Transverse colon (tissue), 4 donors: ENCODE results near the gene PAPPA.
A peak's percentile ranks its signal among the peaks of the same experiment; 100 is the strongest.

ENCODE experiments used
- CTCF ChIP-seq, 5 experiments: fragments of 200-600 bp in 3 of 5; fragments of 450-650 bp in 2 of 5; sonication (generic) in 3 of 5; IDR thresholded peaks; 1 replicate in 2 of 5; 2 replicates in 3 of 5; pipeline ENCODE4 v1.5.1; 2016 to 2017; ENCODE audit warnings: antibody characterized with exemption in 5 of 5, inconsistent platforms in 3 of 5, mild to moderate bottlenecking in 2 of 5, moderate library complexity in 1 of 5
- EP300 ChIP-seq: sonication (generic); formaldehyde crosslinking; IDR thresholded peaks from one replicate; pipeline ENCODE4 v1.6.1; 2017; ENCODE audit warnings: antibody characterized with exemption, low read depth
- POLR2A ChIP-seq: fragments of 450-650 bp; IDR thresholded peaks from one replicate; pipeline ENCODE4 v1.6.1; 2016; ENCODE audit warnings: antibody characterized with exemption, mild to moderate bottlenecking, moderate library complexity
- POLR2AphosphoS5 ChIP-seq, 3 donors: sonication (generic); formaldehyde crosslinking; IDR thresholded peaks; one replicate each; pipeline ENCODE4 v1.6.1; 2016; ENCODE audit warnings: antibody characterized with exemption in 3 of 3

- TF ChIP-seq POLR2AphosphoS5 (IDR thresholded peaks at IDR 0.05) = peak in 1 of 3 donors; percentile 34
- TF ChIP-seq CTCF (IDR thresholded peaks at IDR 0.05) = no peak
- no peak for TF ChIP-seq EP300
- no peak for TF ChIP-seq POLR2A
Measured at GRCh38 chr9:116156621-116157314, 3.2 kb downstream of the PAPPA start.
